Nephron (organoid): ENCODE data around the gene CARD19.

ENCODE experiments used
- H3K27ac Mint-ChIP-seq, 3 experiments: 2 replicates each; pipeline ENCODE4 v1.8.0; 2020; ENCODE audit warnings: mixed read lengths in 3 of 3, mild to moderate bottlenecking in 2 of 3, moderate library complexity in 1 of 3
- H3K27me3 Mint-ChIP-seq: 2 replicates; pipeline ENCODE4 v1.8.0; 2021; ENCODE audit warnings: low read depth, mild to moderate bottlenecking, moderate library complexity, mixed read lengths
- H3K36me3 Mint-ChIP-seq: 2 replicates; pipeline ENCODE4 v1.8.0; 2020; ENCODE audit warnings: low read depth, mixed read lengths
- H3K4me1 Mint-ChIP-seq: 2 replicates; pipeline ENCODE4 v1.8.0; 2020; ENCODE audit warnings: mixed read lengths
- H3K4me3 Mint-ChIP-seq, 3 experiments: 2 replicates each; pipeline ENCODE4 v1.8.0; 2020; ENCODE audit warnings: mild to moderate bottlenecking in 3 of 3, mixed read lengths in 3 of 3, moderate library complexity in 2 of 3
- H3K9me3 Mint-ChIP-seq: 2 replicates; pipeline ENCODE4 v1.8.0; 2020; ENCODE audit warnings: mixed read lengths
- TF ChIP-seq, protein P1 (sequence below), 3 experiments: fragments of 200-600 bp; sonication (generic); IDR thresholded peaks; one replicate each; pipeline ENCODE4 v1.5.0; 2021; ENCODE audit warnings: antibody characterized with exemption in 3 of 3; ENCODE audit not compliant: unreplicated experiment in 3 of 3

CARD19 gene

DNA sequence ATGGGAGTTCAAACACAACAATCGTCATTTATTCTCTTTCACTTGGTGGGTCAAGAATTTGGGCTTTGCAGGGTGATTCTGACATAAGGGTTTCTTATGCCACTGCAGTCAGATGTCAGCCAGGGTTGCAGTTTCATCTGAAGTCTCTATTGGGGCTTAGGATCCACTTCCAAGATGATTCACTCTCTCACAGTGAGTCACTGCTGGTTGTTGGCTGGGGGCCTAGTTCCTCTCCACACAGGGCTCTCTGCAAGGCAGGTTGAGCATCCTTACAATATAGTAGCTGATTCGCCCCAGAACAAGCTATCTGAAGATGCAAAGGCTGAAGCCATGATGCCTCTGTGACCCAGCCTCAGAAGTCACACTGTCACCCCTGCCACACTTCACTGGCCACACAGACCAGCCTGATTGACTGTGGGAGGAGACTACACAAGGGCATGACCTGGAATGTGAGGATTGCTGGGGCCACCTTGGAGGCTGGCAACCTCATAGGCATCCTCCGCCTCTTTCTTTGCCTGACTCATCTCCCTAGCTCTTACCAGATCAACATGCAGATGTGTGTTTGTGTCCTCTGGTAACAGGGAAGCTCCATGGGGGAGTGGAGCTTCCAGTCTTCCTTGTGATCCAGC, 4.5 kb upstream of the CARD19 start:
- Mint-ChIP-seq H3K36me3 (no peaks in the 10 kb centered on the region), H3K4me1 (peaks cover 35% of the 10 kb centered on the region), H3K9me3 (no peaks in the 10 kb centered on the region), H3K4me3 (no peak overlapping the region), H3K27me3 (no peaks in the 10 kb centered on the region), H3K27ac (peak overlapping the region; percentile 80 to 93 (median 88))
- TF ChIP-seq, protein P1, sequence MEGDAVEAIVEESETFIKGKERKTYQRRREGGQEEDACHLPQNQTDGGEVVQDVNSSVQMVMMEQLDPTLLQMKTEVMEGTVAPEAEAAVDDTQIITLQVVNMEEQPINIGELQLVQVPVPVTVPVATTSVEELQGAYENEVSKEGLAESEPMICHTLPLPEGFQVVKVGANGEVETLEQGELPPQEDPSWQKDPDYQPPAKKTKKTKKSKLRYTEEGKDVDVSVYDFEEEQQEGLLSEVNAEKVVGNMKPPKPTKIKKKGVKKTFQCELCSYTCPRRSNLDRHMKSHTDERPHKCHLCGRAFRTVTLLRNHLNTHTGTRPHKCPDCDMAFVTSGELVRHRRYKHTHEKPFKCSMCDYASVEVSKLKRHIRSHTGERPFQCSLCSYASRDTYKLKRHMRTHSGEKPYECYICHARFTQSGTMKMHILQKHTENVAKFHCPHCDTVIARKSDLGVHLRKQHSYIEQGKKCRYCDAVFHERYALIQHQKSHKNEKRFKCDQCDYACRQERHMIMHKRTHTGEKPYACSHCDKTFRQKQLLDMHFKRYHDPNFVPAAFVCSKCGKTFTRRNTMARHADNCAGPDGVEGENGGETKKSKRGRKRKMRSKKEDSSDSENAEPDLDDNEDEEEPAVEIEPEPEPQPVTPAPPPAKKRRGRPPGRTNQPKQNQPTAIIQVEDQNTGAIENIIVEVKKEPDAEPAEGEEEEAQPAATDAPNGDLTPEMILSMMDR (IDR thresholded peaks at IDR 0.05; ENCODE audit: unreplicated experiment in 3 of 3): no peak

DNA sequence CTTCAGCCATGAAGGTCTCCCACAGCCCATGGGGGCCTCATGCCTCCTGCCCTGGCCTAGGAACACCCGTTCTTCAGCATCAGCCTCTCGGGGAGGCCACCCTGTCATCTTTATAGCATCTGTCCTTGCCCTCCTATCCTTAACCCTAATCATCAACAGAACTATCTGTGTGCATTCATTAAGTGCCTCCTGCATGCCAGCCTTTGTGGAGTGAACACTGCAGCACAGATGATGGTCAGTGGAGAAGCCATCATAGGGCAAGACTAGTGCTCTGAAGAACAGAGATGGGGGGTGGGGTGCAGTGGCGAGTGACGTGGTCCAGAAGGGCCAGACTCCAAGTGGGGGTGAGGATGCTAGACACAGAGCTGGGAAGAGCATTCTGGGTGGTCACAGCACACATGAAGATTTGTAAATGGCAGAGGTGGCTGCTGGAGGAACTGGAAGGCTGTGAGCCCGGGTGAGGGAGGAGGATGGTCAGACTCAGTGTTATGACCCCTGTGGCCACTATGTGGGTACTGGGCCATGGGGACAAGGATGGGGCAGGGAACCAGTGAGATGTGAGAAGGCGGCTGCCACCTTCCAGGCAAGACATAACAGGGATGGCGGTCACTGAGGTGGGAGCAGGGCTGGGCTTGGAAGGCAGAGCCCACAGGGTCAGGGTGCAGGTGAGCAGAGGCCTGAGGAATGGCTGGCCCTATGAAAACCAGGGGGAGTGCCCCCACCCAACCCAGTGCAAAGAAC, 3.6 kb upstream of the CARD19 start:
- no peaks in the 10 kb centered on the region for H3K27me3 Mint-ChIP-seq
- H3K4me1 Mint-ChIP-seq: peaks cover 41% of the 10 kb centered on the region
- H3K27ac Mint-ChIP-seq: peak overlapping the region; percentile 80 to 93 (median 88)
- TF ChIP-seq, protein P1 (IDR thresholded peaks at IDR 0.05; ENCODE audit: unreplicated experiment in 3 of 3): no peak
- no peaks in the 10 kb centered on the region for H3K9me3 Mint-ChIP-seq
- H3K36me3 Mint-ChIP-seq: no peaks in the 10 kb centered on the region
- peak overlapping the region in 1 of 3 experiments; percentile 32 for H3K4me3 Mint-ChIP-seq

- Mint-ChIP-seq H3K9me3 (no peaks in the 10 kb centered on the region), H3K27me3 (no peaks in the 10 kb centered on the region), H3K36me3 (no peaks in the 10 kb centered on the region), H3K27ac (peak overlapping the region; percentile 80 to 93 (median 88)), H3K4me1 (peaks cover 50% of the 10 kb centered on the region), H3K4me3 (peak overlapping the region; percentile 10 to 36 (median 28))
- TF ChIP-seq, protein P1 (IDR thresholded peaks at IDR 0.05; ENCODE audit: unreplicated experiment in 3 of 3): no peak
Measured at GRCh38 chr9:93093127-93093876, 2.7 kb upstream of the CARD19 start.

GRCh38 chr9:93093877-93094657, 1.9 kb upstream of the CARD19 start:
- Mint-ChIP-seq H3K4me1 (peaks cover 51% of the 10 kb centered on the region), H3K4me3 (peak overlapping the region; percentile 82 to 86 (median 85)), H3K27me3 (no peaks in the 10 kb centered on the region), H3K36me3 (no peaks in the 10 kb centered on the region), H3K9me3 (no peaks in the 10 kb centered on the region), H3K27ac (peak overlapping the region; percentile 80 to 97 (median 88))
- TF ChIP-seq, protein P1 (IDR thresholded peaks at IDR 0.05; ENCODE audit: unreplicated experiment in 3 of 3): no peak

- H3K9me3 Mint-ChIP-seq: no peaks in the 10 kb centered on the region
- H3K27me3 Mint-ChIP-seq: no peaks in the 10 kb centered on the region
- peak overlapping the region; percentile 80 to 97 (median 88) for H3K27ac Mint-ChIP-seq
- H3K36me3 Mint-ChIP-seq: no peaks in the 10 kb centered on the region
- peak overlapping the region; percentile 82 to 86 (median 85) for H3K4me3 Mint-ChIP-seq
- peaks cover 51% of the 10 kb centered on the region for H3K4me1 Mint-ChIP-seq
- TF ChIP-seq, protein P1 (IDR thresholded peaks at IDR 0.05; ENCODE audit: unreplicated experiment in 3 of 3): no peak
Measured at GRCh38 chr9:93094658-93095204, 1.3 kb upstream of the CARD19 start.
